ENCODE results near the gene ASB3.
"Not testable (repeated sequence)": the region's sequence is repeated elsewhere in the genome, so short reads cannot be mapped to it uniquely, and the experiment has no call there.

Gene ASB3

DNA sequence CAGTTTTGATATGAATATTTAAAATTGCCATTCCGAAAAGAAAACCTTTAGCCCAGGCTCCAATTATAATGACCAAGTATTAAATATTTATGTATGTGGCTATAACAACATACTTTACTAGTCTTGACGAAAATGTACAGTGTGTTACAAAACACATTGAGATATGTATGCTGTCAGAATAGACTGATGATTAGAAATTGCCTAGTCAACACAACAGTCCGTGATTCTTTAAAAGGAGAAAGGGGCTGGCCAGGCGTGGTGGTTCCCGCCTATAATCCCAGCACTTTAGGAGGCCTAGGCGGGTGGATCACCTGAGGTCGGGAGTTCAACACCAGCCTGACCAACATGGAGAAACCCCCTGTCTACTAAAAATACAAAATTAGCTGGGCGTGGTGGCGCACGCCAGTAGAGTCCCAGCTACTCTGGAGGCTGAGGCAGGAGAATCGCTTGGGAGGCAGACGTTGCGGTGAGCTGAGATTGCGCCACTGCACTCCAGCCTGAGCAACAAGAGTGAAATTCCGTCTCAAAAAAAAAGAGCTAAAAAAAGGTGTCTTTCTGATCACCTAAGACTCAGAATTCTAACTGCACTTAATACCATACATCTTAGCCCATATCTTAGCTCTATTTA, 17.3 kb downstream of the ASB3 start:
- in situ Hi-C loops (cut with HindIII; ENCODE audit: low pct_ligation_motif_present, low sequenced_read_pairs) = no loop called here
- no peak for DNase-seq
- Histone ChIP-seq H3K36me3 (replicated peaks) (no peaks in the 10 kb centered on the region), H3K27ac (no peak overlapping the region), H3K27me3 (replicated peaks) (no peaks in the 10 kb centered on the region), H3K4me3 (ENCODE audit: low read depth, low read length) (no peak overlapping the region)
- TF ChIP-seq, protein P1, sequence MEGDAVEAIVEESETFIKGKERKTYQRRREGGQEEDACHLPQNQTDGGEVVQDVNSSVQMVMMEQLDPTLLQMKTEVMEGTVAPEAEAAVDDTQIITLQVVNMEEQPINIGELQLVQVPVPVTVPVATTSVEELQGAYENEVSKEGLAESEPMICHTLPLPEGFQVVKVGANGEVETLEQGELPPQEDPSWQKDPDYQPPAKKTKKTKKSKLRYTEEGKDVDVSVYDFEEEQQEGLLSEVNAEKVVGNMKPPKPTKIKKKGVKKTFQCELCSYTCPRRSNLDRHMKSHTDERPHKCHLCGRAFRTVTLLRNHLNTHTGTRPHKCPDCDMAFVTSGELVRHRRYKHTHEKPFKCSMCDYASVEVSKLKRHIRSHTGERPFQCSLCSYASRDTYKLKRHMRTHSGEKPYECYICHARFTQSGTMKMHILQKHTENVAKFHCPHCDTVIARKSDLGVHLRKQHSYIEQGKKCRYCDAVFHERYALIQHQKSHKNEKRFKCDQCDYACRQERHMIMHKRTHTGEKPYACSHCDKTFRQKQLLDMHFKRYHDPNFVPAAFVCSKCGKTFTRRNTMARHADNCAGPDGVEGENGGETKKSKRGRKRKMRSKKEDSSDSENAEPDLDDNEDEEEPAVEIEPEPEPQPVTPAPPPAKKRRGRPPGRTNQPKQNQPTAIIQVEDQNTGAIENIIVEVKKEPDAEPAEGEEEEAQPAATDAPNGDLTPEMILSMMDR (IDR thresholded peaks at IDR 0.05; ENCODE audit: low read depth, low read length, missing control alignments) = no peak

DNA sequence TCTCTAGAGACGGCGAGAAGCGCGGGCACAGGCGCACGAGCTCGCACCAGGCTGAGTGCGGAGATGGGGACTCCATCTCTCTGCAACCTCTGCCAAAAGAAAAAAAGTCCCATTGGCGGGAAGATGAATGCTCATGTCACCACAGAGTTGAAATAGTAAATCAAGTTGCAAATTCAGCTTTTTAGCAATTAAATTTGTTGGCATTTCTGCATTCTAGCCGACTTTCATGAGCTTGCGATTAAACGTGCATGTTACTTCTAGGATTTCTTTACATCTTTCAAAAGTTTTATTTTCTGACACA, 18.6 kb downstream of the ASB3 start:
- H3K36me3 ChIP-seq (replicated peaks) = no peaks in the 10 kb centered on the region
- in situ Hi-C loops (cut with HindIII; ENCODE audit: low pct_ligation_motif_present, low sequenced_read_pairs) = no loop called here
- no peak for DNase-seq
- H3K27ac ChIP-seq = peak overlapping the region; percentile 78
- peak overlapping the region; percentile 85 for H3K4me3 ChIP-seq (ENCODE audit: low read depth, low read length)
- no peaks in the 10 kb centered on the region for H3K27me3 ChIP-seq (replicated peaks)
- TF ChIP-seq, protein P1 (IDR thresholded peaks at IDR 0.05; ENCODE audit: low read depth, low read length, missing control alignments) = no peak

DNA sequence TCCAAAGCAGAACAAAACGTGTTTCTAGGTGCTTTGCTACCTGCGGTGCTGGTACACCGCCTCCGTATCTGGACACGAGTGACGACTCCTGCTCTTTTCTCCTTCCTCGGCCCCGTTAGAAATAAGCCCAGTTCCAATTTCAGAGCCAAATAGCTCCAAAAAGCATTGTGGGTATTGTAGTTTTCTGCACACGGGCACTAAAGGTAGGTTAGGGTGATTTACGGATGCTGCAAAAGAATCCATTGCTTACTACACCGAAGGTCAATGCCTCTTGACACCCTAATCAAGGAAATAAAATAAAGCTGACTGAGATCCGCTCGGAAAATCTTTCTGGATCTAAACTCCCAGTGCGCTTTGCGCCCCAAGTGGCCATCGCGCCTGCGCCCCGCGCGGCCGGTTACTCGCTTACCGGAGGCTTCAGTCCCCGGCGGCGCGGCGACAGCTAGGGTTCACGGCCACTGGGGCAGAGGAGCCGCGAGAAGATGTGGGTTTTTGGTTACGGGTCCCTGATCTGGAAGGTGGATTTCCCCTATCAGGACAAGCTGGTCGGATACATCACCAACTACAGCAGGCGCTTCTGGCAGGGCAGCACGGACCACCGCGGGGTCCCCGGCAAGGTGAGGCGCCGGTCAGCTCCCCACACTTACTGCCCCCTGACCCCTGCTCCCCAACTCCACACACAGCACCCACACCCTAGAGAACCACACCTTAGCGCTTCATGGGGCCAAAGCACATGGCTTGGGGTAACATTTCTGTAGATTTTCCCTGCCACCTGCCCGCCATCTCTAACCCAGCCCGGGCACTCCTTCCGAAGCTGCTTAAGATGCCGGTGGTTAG, 19.1 kb downstream of the ASB3 start, which contains the start of gene CHAC2:
CHAC2 (plus strand) TSS at position 400 of the 837 bp plus-strand sequence; CDS start at position 483, 83 bp downstream.
- Histone ChIP-seq H3K36me3 (replicated peaks) (no peaks in the 10 kb centered on the region), H3K27me3 (replicated peaks) (no peaks in the 10 kb centered on the region), H3K4me3 (ENCODE audit: low read depth, low read length) (peak within 1 kb of the TSS; percentile 85), H3K27ac (peak within 1 kb of the TSS; percentile 78)
- TF ChIP-seq, protein P1 (IDR thresholded peaks at IDR 0.05; ENCODE audit: low read depth, low read length, missing control alignments) = peak; percentile 69
- in situ Hi-C loops (cut with HindIII; ENCODE audit: low pct_ligation_motif_present, low sequenced_read_pairs) = no loop called here
- peak; percentile 74 for DNase-seq

- TF ChIP-seq, protein P1 (IDR thresholded peaks at IDR 0.05; ENCODE audit: low read depth, low read length, missing control alignments) = no peak
- Histone ChIP-seq H3K4me3 (ENCODE audit: low read depth, low read length) (no peak overlapping the region), H3K36me3 (replicated peaks) (no peaks in the 10 kb centered on the region), H3K27me3 (replicated peaks) (no peaks in the 10 kb centered on the region), H3K27ac (no peak overlapping the region)
- in situ Hi-C loops (cut with HindIII; ENCODE audit: low pct_ligation_motif_present, low sequenced_read_pairs) = no loop called here
- no peak for DNase-seq
Observed at GRCh38 chr2:53765767-53766166, 21.0 kb downstream of the ASB3 start.

DNA sequence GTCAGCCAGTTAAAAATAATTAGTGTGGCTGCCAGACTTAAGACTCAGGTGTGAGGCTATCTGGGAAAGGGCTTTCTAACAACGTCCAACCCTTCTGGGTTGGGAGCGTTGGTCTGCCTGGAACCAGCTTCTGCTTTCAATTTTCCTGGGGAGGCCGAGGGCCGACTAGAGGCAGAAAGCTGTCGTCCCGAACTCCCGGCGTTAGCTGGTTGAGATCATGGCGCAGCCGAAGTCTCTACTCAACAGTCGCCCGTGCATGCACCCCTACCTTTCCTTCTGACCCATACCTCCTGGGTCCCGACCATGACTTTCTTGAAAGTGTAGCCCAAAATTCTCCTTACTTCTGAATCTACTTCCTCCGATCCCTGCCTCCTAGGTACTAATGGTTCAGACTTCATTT, 29.5 kb downstream of the ASB3 start:
- in situ Hi-C loops (cut with HindIII; ENCODE audit: low pct_ligation_motif_present, low sequenced_read_pairs); H3K4me3 ChIP-seq (ENCODE audit: low read depth, low read length); H3K27ac ChIP-seq; DNase-seq; H3K36me3 ChIP-seq (replicated peaks); H3K27me3 ChIP-seq (replicated peaks): not testable (repeated sequence)

- Histone ChIP-seq H3K27me3 (replicated peaks) (no peaks in the 10 kb centered on the region), H3K4me3 (ENCODE audit: low read depth, low read length) (no peak overlapping the region), H3K27ac (no peak overlapping the region), H3K36me3 (replicated peaks) (peaks cover 3% of the 10 kb centered on the region)
- TF ChIP-seq, protein P1 (IDR thresholded peaks at IDR 0.05; ENCODE audit: low read depth, low read length, missing control alignments) = no peak
- in situ Hi-C loops (cut with HindIII; ENCODE audit: low pct_ligation_motif_present, low sequenced_read_pairs) = no loop called here
- DNase-seq = no peak
Observed at GRCh38 chr2:53756644-53757043, 30.1 kb downstream of the ASB3 start.

Data from brain microvascular endothelial cell (primary cell).